ENCODE measurements around the gene GALK1.

DNA sequence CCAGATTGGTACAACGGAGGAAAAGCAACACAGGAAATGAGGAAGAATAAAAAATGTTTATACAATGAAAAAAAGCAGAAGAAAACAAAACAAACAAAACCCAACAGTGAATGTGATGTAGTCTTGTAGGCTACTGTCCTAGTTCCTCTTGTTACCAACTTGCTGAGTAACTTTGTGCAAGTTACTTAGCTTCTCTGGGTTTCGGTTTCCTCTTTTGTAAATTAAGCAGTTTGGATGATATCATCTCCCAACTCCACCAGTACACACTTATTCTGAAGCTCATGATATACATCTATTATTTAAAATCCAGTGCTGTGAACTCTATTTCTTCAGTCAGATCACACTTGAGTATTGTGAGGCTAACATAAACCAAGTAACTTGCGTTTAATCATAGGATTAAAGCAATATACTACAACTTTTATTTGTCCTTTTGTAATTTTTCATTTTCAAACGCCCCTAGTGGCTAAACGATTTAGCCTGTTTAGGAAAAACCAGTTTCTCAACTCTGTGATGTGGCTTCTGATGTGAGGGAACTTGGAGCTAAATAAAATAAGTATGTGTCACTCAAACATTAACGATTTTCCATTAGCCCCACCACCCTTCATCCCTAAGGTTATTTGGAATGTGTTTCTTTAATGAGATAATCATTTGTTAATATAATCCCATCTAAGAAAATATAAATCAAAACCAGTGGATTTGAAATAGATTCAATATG lies 18.2 kb upstream of the GALK1 start:
- TF ChIP-seq, protein P1, sequence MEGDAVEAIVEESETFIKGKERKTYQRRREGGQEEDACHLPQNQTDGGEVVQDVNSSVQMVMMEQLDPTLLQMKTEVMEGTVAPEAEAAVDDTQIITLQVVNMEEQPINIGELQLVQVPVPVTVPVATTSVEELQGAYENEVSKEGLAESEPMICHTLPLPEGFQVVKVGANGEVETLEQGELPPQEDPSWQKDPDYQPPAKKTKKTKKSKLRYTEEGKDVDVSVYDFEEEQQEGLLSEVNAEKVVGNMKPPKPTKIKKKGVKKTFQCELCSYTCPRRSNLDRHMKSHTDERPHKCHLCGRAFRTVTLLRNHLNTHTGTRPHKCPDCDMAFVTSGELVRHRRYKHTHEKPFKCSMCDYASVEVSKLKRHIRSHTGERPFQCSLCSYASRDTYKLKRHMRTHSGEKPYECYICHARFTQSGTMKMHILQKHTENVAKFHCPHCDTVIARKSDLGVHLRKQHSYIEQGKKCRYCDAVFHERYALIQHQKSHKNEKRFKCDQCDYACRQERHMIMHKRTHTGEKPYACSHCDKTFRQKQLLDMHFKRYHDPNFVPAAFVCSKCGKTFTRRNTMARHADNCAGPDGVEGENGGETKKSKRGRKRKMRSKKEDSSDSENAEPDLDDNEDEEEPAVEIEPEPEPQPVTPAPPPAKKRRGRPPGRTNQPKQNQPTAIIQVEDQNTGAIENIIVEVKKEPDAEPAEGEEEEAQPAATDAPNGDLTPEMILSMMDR (IDR thresholded peaks at IDR 0.05): peak; percentile 32 to 77 (median 64)
- peak in 1 of 2 donors; percentile 92 for TF ChIP-seq POLR2AphosphoS5 (IDR thresholded peaks at IDR 0.05; ENCODE audit: insufficient read depth in 1 of 2, low read depth in 1 of 2)
